NCI-H2107 treated with DMSO at 0.1 percent for 48 hours (cell line): ENCODE measurements around the gene PIP5K1C.

Experiments
- DNase-seq: peaks from one replicate; lab custom pipeline; 2025; ENCODE audit not compliant: unreplicated experiment; lab: John Stamatoyannopoulos, UW

PIP5K1C gene

DNA sequence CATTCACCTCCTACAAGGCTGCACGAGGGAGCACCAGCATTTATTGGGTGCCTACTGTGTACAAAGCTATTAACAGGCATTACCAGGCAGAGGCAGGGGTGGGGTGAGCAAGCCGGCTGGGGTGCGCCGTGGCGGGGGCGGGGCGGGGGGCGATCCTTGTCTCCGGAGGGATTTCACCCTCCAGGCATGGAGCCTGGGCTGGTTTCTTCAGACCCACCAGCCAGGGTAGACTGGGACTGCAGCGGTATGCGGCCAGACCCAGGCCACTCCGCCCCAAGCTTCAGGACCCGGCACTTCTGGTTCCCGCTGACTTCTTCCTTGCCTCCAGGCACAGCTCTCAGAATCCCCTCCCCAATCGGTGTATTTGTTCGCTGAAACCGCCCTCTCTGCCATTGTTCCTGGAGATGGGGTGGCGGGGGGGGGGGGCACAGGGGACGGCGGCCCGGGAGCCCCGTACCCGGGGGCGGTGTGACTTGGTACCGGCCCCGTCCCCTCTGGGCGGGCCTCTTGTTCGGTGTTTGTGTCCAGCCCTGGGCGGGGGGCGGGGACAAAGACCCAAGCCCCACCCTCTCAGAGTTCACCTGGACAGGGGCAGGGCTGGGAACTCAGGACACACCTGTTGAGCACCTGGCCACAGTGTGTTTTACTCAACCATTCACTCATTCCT, 22.3 kb upstream of the PIP5K1C start:
- DNase-seq = no peak

DNA sequence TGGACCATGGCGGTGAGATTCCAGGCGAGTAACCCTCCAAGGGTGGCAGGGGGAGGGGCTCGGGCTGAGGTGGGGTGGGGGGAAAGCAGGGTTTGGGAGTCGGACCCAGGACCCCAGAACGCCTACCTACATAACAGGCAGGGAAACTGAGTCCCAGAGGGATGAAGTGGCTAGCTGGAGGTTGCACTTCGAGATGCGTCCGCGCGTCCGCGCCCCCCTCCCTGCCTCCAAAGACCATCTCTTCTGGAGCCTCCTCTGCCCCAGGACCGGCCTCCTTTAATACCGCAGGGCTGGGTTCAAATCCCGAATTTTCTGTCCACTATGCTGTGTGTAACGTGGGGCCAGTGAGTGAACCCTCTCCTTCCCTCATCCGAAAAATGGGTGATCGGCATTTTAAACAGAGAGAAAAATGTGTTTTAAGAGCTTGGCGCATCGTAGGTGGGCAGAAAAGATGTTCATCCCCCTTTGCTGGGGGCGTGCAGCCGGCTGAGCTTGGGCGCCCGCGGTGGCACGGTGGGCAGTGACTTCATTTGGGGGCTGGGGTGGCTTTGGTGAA, 21.7 kb upstream of the PIP5K1C start:
- no peak for DNase-seq

DNA sequence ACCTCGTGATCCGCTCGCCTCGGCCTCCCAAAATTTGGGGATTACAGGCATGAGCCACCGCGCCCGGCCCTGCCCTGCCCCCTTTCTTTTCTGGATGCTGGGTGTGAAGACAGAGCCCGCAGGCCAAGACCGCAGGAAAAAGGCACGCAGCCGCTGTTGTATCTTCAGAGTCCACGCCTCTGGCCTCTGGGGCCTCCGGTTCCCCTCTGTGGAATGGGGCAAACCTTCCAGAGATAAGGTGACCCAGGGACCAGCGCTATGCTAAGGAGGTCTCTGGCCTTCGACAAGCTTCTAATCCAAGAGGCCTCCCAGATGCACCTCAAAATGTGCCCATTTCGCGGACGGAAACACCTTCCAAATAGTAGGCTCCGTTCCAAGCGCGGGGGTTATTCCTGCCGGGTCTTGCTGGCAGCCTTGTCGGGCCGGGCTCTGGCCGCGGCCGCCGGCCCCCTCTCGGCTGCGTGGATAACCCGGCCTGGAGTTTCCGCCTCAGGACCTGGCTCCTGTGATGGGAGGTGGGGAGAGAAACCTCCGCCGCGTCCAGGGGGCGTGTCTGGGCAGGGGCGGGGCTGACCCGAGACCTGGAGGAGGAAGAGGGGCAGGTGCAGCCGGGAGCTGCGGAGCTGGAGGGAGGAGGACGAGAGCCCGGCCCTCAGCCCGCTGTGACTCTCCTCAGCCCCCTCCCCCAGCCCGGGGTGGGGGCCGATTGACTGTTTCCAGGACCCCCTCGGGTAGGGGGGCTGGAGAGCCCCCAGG, 21.0 kb upstream of the PIP5K1C start:
- peak; percentile 78 for DNase-seq

DNA sequence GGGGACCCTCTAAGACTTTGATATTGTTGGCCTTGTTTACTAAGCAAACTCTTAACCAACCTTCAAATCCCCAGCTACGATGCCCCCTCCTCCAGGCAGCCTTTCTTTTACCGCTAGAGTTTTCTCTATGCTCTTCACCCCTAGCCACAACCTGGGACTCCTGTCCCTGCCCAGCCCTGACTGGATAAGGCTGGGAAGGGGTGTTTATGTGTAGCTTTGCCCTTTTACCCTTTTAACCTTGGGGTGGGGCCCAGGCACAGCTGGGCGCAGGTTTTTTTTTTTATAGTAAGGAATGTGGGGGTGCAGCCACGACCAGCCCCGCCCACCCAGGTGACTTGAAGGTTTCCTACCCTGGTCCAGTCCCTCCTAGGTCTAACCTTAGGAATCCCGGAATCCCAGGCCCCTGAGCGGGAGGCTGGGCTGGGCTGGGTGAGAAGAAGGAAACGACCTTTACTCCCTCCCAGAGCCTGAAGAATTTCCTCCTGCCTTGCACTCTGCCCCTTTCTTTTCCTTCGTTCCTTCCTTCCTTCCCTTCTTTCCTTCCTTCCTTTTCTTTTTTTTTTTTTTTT, 20.2 kb upstream of the PIP5K1C start:
- DNase-seq = no peak

DNA sequence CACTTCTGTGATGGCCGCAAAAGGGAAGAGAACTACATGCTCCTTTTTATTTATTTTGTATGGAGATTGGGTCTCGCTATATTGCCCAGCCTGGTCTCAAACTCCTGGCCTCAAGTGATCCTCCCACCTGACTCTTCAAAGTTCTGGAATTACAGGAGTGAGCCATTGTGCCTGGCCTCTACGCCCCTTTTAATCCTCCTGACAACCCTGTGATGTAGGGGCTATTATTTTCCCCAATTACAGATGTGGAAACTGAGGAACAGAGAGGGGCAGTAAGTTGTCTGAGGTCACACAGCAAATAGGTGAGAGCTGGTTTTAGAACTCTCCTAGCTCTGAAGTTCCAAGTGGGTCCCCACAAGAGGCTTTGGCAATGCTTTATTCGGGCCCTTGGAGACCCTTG, 19.6 kb upstream of the PIP5K1C start:
- DNase-seq = no peak

DNA sequence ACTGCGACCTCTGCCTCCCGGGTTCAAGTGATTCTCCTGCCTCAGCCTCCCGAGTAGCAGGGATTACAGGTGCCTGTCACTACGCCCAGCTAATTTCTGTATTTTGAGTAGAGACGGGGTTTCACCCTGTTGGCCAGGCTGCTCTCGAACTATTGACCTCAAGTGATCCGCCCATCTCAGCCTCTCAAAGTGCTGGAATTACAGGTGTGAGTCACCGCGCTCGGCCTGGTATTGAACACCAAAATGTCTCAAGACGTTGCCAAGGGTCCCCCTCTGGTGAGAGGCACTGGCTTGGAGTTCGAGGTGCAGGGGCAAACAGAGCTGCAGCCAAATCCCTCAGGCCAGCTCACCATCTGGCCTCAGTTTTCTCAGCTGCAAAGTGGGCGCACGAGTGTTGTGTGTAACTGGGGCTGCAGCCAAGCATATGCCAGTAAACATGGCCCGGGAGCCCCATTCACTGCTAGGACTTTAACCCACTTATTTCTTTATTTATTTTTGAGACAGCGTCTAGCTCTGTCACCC, 15.9 kb upstream of the PIP5K1C start:
- no peak for DNase-seq

DNA sequence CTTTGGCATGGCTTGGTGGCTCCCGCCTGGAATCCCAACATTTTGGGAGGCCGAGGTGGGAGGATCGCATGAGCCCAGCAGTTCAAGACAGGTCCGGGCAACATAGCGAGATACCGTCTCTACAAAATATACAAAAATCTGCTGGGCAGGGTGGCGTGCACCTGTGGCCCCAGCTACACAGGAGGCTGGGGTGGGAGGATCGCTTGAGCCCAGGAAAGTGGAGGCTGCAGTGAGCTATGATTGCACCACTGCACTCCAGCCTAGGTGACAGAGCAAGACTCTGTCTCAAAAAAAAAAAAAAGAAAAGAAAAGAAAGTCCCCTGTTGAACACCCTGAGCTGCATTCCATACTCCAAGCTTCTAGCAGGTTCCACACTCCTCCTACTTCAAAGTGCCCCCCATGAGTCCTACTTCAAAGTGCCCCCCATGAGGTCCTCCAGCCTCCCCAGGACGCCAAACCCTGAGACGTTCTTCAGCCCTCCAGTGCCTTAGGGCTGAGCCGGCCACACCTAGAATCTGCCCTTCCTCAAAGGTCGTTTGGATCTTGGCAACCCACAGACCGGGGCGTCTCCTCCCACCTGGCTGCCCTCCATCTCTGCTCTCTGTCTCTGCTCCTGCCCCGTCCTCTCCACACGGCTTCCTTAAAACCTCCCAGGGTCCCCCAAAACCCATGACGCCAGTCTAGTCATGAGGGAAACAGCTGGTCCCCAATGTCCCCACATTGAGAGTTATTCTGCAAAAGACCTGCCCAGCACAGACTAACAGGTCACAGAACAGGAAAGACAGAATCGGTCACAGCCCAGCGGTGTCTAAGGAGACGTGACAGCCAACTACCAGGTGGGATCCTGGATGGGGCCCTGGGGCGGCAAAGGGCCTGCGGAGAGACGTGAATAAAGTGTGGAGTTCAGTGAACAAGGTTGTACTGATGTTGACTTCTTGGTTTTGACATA, 12.7 kb upstream of the PIP5K1C start:
- DNase-seq = no peak

DNA sequence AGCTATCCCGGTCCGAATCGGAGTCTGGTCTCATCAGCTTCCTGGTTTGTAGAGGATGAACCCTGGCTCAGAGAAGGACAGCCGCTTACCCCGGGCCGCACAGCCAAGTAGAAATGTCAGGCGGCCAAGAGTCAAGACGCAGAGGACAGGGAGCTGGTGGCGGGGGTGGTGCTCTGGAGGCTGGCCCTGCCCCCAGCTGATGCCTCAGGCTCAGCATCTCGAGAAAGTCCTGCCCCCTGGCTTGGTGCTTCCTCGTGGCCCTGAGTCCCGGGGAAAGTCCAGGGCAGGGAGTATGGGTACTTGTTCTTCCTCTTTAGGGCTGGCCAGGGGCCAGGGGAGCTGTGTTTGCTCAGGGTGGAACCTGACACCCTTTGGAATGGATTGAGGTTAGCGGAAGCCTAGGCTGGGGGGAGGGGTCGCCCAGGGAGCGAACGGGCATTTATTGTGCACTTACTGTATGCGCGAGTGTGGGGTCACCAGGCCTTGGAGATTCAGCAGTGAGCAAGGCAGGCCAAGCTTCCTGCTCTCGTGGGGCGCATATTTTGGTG, 10.1 kb upstream of the PIP5K1C start:
- DNase-seq = peak; percentile 51

DNA sequence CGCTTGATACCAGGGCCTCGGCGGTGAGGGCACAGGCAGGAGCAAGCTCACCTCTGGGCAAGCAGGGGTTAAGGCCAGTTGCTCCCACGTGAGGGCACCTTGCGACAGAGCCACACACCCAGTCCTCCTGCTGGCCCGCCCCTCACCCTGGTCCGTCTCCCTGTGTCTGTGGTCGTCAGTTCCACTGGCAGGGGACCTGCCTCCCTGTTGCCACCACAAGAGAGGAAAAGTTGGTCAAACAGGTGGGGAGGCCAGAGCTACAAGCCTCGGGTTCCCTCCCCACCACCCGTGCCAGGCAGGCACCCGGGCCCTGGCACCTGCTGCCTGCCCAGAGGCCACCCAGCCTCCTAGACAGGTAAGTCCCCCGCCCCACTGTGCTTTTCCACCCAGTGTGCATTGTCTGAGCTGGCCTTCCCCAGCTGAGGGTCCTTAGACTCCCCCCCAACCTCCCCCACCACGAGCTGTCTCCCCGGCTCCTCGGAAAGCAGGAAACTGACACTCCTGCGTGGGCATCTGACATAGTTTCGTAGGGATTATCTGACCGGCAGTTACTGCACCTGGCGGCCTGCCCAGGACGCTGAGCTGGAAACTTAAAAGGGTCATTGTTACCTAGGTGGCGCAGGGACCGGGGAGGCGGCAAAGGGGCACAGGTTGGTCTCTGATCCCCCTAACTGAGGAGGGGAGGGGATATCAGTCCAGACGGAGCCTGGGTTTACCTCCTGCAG, 8.1 kb upstream of the PIP5K1C start, which contains the start of gene TJP3:
Gene TJP3, plus strand, starts transcription at position 178 of the 725 bp plus-strand sequence. CDS start 20,049 bp downstream, outside the sequence.
- DNase-seq = peak; percentile 6

DNA sequence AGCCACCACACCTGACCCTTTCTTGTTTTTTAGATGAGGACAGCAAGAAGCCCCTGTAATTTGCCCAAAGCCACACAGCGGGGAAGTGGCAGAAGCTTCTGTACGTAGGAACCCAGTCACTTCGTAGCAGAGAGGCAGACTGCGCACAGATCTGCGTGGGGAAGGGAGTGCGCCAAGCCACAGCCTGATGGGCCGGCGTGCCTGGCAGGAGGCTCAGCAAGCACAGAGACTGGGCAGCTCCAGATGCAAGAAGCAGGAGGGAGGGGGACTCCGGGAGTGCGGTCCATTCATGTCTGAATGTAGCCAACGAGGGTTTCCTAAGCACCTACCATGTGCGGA, 7.6 kb upstream of the PIP5K1C start:
- DNase-seq = no peak

DNA sequence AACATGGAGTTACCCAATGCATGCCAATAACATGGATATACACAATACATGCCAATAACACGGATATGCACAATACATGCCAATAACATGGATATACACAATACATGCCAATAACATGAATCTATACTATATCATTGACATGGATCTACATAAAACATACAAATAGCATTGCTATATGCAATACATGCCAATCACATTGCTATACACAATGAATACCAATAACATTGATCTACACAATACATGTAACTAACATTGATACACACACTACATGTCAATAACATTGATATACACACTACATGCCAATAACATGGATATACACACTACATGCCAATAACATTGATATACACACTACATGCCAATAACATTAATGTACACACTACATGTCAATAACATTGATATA, 932 bp upstream of the PIP5K1C start:
- DNase-seq = no peak

DNA sequence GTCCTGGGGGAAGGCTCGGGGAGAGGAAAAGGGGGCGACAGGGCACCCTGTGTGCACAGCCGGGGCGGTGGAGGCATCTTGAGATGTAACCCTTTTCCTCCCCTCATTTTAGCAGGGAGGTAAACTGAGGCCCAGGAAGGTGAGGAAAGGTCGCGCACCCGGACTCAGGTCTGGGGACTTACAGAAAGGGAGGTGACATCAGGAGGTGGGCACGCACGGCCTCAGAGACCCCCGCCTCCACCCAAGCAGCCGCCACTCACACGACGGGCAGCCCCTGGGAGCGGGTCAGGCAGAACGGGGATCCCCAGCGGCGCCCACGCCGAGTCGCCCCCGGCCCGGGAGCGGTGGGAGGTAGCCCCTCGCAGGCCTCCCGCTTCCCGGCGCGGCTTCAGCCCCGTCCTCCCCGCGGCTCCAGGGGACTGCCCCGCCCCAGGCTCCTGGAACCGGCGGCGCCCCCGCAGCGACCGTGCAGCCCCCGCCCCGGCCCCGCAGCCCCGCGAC, 477 bp downstream of the PIP5K1C start:
- no peak for DNase-seq

DNA sequence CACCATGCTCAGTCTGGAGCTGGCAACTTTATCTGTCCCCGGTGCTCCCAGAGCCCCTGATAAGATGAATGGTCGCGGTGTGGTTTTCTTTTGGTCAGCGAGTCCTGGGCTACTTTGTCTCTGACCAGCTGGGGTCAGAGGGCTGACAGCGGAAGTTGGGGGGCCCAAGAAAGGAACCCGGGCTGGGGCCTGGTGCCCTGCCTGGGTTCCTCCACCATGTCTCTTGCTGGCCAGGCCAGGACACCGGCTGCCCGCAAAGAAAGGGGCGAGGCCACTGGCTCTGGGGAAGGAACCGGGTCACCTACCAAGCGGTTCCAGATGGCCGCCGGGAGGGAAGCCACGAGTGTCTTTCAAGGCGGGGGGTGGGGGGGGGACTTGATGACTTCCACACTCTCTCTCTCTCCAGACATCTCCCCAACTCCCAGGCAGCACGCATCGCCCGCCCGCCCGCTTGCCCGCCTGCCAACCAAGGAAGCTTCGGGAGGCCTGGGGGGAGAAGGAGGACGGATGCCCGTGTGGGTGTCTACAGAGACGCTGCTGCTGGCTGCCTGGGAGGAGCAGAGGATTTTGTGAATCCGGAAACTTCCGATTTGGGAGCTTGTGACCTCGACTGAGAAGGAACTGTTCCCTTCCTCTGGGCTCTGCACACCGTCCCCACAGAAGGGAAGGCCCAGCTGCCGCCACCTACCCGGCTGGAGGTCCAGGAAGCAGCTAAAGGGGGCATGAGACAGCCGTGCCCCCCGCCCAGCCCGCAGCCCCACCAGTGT, 1.1 kb downstream of the PIP5K1C start:
- DNase-seq = no peak

DNA sequence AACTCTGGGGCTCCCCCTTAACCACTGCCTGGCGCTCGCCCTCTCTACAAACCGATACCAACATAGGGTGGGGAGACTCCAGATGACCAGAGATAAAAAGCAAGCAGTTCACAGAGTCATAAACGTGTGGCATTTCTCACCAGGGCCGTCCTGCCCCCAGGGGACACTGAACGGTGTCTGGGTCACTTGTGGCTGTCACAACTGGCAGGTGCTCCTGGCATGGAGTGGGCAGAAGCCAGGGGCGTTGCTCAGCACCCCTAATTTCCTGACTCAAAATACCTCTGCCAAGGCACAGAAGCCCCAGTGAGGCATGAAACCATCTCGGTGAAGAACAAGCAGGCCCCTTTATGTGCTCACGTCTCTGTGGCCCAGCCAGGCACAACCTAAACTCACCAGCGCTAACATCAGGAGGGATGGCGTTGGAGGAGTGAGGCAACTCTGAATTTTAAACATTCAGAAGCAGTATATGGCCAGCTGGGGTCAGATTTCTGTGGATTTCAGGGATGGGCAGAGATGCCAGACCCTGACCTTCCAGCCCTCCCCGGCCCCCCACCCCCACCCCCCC, 1.8 kb downstream of the PIP5K1C start:
- no peak for DNase-seq

DNA sequence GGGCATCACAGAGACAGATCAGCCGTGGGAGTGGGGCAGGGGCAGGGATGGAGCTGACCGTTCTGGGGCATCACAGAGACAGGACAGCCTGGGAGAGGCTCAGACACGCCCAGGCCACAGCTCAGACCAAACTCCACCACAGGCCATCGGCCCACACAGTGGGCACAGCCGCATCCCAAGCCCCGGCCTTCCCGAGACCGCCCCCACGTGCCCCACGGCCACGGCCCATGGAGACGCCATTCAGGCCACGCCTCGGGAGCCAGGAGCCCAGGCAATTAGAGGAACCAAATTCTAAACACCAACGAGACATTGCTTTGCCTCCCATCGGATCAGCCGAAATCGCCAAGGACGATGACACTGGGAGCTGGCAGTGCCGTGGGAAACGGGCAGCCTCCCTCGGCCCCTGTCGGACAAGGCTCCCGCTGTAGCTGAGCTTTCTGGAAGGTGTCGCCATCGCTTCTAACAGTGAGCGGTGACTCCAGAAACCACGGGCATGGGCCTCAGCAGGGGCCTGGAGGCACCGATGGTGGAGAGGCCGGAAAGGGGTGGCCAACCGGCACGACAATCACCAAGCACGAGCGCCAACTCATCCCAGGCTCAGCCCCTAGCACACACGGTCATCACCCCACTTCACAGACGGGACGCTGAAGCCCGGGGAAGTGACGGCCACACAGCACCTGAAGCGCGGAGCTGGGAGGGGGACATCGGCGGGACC, 2.4 kb downstream of the PIP5K1C start:
- DNase-seq = no peak

DNA sequence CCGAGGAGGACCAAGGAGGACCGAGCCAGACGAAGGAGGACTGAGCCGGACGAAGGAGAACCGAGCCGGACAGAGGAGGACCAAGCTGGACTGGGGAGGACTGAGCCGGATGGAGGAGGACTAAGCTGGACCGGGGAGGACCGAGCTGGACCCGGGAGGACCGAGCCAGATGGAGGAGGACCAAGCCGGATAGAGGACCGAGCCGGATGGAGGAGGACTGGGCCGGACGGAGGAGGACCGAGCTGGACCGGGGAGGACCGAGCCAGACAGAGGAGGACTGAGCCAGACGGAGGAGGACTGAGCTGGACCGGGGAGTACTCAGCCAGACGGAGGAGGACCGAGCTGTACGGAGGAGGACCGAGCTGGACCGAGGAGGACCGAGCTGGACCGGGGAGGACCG, 3.2 kb downstream of the PIP5K1C start:
- no peak for DNase-seq

DNA sequence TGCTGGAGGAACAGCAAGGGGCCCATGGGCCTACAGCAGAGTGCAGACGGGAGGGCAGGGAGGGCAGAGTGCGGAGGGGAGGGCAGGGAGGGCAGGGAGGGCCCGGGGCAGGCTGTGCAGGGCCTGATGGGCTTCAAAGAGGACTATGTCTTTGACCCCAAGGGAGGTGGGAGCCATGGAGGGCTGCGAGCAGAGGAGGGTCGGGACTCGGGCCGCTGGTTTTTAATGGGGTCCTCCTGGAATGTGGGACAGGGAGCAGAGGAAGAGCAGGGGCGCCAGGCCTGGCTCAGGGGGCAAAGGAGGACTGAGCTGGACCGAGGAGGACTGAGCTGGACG, 3.6 kb downstream of the PIP5K1C start:
- no peak for DNase-seq
